Measurements from ENCODE around the gene HERPUD2.
"Not testable (repeated sequence)": the region's sequence is repeated elsewhere in the genome, so short reads cannot be mapped to it uniquely, and the experiment has no call there.

The HERPUD2 gene

GRCh38 chr7:35712563-35713226 lies 17.8 kb upstream of the HERPUD2 start:
- DNase-seq (ENCODE audit: low spot score): no peak

GRCh38 chr7:35707422-35707821 lies 12.5 kb upstream of the HERPUD2 start:
- peak; percentile 19 for DNase-seq (ENCODE audit: low spot score)

DNA sequence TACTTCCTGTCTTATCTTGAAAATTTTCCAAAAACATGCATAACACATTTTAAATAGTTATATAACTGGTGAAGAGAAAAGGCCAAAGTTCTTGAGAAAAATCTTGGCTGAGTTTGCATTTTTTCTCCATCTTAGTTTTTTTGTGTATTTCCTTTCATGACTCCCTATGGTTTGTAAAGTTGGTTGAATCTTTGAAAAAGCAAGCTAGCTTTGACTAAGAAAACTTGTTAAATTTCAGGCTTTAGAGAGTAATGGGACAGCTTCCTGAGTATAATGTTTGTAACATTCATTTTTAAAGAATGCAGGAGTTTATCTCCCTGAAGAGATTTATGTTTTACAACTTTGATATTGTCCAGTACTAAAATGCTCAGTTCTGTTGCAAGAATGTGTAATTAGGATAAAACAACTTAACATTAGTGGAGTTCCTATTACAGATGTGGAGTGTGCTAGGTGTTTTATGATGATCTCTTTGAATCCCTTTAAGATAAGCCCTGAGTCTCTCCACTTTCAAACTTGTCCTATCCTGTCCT lies 11.1 kb upstream of the HERPUD2 start:
- no peak for DNase-seq (ENCODE audit: low spot score)

DNA sequence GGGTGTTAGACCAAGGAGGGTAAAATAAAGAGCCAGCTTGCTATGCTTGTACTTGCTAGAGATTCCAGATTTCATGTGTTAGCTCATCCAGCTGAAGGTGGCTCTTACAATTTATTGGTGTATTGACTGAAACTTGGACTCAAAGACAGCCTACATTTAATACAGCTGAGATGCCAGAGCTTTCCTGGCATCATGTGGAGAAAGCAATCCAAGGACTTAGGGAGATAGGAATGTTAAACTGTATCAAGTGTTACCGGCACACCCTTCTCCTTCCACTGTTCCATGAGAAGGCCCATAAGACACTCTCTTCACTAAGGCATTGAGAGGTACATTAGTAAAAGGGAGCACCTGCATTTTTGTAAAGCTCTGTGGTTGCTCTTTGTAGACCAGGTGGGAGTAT lies 9.3 kb upstream of the HERPUD2 start:
- no peak for DNase-seq (ENCODE audit: low spot score)

DNA sequence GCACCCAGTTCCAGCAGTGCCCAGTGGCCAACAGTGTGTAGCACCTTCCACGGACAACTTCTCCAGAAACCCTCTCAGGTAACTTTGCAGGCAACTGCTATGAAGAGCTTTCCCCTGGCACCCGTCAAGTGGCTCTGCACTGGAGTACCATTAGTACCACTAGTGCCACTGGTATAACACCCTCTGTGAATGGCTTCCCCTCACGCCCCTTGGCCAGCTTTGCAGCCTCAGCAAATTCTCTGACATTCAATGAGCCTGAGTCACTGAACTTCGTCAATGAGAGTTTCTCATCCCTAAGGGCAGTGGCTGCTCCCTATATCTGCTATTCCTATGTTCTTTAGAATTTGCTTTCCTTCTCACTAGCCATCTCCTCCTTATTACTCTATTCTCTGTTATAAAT lies 7.6 kb upstream of the HERPUD2 start:
- DNase-seq (ENCODE audit: low spot score): no peak

GRCh38 chr7:35701287-35701900 lies 6.5 kb upstream of the HERPUD2 start:
- no peak for DNase-seq (ENCODE audit: low spot score)

- no peak for DNase-seq (ENCODE audit: low spot score)
Observed at GRCh38 chr7:35700865-35701264, 5.9 kb upstream of the HERPUD2 start.

DNA sequence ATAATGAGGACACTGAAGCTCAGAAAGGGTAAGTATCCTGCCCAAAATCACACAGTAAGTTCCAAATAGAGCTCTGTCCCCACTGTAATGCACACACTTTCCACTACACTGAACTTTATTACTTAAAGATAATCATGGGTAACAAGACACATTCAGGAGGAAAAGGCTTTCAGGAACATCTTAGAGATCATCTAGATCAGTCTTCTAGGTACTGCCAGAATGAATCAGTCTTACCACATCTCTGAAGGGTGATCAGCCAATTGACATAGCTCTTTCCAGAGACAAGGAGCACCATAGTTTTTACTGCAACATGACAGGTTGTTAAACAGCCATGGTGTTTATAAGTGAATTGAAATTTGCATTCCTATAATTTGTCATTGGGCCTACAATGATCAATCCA lies 5.4 kb upstream of the HERPUD2 start:
- DNase-seq (ENCODE audit: low spot score): no peak

DNA sequence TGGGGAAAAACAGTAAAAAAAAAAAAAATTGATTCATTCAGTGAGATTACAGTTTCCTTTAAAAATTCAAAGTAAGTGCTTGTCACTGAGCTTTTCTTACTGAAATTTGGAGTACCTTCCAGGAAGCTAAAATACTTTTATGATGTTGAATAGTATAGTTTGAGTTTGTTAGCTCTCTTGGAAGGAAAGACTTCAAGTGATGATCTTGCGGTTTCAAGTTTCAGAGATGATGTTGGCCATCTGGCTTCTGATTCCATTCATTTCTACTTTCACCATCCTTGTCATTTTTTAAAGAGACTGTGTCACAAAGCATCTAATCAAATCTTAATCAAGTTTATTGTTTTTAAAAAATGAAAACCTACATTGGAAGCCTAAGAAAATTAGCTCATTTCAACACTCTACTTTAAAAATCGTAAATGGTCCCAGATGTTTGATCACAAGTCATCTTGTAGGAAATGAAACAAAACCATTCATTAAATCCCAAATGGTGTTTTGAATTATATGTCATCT lies 4.9 kb upstream of the HERPUD2 start:
- no peak for DNase-seq (ENCODE audit: low spot score)

GRCh38 chr7:35698382-35698781 lies 3.4 kb upstream of the HERPUD2 start:
- not testable (repeated sequence) for DNase-seq (ENCODE audit: low spot score)

DNA sequence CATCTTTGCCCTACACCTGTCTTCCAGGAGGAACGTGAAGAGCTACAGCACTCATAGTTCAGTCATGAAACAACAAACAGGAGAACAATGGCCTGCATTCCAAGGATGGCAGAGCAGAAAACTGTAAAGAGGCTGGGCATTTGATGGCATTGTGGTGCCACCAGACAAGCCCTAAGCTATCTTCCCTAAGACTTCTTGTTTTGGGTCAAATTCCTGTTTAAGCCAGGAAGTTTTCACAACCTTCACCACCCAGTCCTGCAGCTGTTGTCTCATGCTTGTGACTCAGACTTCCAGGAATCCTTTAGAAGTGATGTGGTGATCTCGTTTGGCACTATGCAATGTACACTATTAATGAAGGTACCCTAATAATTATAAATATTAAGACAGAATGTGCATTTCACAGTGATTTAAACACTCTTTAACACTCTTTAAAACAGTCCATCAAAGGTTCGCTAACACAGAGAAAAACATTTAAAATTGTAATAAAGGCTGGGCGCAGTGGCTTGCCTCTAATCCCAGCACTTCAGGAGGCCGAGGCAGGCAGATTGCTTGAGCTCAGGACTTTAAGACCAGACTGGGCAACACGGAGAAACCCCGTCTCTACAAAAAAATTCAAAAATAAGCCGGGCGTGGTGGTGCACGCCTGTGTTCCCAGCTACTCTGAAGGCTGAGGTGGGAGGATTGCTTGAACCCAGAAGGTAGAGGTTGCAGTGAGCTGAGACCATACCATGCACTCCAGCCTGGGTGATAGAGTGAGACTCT lies 2.7 kb upstream of the HERPUD2 start:
- peak; percentile 52 for DNase-seq (ENCODE audit: low spot score)

DNA sequence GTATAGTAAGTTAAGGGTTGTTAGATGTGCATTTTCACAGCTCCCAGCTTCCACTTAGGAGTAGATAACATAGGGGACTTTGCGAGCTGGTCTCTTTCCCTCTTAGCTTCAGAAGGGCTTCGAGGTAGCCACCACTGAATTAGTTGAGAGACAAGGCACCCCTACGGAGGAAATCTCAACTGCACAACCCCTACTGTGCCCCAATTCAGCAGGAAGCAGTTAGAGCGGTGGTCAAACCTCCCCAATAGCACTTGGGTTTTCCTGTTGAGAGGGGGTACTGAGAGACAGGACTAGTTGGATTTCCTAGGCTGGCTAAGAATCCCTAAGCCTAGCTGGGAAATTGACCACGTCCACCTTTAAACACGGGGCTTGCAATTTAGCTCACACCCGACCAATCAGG lies 1.1 kb upstream of the HERPUD2 start:
- DNase-seq (ENCODE audit: low spot score): no peak

DNA sequence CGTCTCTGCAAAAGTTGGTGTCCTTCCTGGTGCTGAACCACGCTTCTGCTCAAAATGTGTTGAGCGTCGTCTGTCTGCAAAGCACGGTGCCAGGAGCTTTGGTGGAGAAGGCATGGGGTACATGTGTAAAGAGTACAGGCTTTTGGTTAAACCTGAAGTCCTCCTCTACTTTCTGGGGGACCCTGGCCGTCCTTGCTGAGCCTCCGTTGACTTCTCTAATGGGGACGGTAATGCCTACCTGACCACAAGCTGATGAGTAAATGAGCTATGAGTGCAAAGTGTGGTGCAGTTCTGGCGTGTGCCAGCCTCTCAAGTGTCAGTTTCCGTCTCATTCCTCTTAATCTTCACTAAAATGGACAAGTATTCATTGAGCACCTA lies 527 bp upstream of the HERPUD2 start:
- no peak for DNase-seq (ENCODE audit: low spot score)

- DNase-seq (ENCODE audit: low spot score): peak; percentile 24
Observed at GRCh38 chr7:35694161-35694783, 663 bp downstream of the HERPUD2 start.

GRCh38 chr7:35691827-35692307 lies 3.1 kb downstream of the HERPUD2 start:
- DNase-seq (ENCODE audit: low spot score): no peak

DNA sequence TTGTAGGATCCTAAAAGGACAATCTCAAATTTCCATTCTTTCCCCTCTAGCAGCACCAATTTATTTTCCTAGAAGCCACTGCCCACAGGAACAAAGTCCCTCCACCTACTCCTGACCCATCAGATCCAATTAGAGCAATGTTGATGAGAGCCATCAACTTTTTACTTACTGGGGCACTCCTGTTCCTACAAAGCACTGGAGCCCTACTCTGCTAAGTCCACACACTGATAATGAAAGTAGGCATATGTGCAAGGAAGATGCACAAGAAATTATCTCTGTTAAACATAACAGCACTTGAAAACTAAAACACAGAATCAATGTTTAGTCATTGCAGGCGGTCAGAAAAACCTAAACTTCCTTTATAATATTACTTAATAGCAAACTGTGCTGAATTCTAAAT lies 3.6 kb downstream of the HERPUD2 start:
- no peak for DNase-seq (ENCODE audit: low spot score)

GRCh38 chr7:35690614-35691013 lies 4.3 kb downstream of the HERPUD2 start:
- not testable (repeated sequence) for DNase-seq (ENCODE audit: low spot score)

- DNase-seq (ENCODE audit: low spot score): no peak
Observed at GRCh38 chr7:35685781-35686180, 9.2 kb downstream of the HERPUD2 start.

DNA sequence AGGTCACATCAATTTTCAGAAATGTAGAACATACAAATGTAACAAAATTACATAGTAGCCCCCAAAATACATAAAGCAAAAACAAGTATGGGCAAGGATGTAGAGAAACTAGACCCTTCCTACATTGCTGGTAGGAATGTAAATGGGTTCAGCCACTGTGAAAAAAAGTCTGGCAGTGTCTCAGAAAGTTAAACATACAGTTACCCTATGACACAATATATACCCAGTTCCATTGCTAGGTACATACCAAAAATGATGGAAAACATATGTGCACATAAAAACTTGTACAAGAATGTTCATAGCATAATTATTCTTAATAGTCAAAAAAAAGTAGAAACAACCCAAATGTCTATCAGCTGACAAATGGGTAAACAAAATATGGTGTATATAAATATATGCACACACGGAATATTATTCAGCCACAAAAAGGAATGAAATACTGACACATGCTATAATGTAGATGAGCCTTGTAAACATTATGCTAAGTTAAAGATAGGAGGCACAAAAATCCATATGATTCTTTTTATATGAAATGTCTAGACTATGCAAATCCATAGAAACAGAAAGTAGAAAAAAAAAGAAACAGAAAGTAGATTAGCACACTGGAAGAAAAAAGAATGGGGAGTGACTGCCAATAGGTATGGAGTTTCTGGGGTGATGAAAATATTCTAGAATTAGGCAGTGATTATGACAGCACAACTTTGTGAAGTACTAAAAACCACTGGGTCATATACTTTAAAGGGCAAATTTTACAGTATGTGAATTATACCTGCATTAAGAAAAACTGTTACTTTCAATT lies 13.5 kb downstream of the HERPUD2 start:
- DNase-seq (ENCODE audit: low spot score): no peak

DNA sequence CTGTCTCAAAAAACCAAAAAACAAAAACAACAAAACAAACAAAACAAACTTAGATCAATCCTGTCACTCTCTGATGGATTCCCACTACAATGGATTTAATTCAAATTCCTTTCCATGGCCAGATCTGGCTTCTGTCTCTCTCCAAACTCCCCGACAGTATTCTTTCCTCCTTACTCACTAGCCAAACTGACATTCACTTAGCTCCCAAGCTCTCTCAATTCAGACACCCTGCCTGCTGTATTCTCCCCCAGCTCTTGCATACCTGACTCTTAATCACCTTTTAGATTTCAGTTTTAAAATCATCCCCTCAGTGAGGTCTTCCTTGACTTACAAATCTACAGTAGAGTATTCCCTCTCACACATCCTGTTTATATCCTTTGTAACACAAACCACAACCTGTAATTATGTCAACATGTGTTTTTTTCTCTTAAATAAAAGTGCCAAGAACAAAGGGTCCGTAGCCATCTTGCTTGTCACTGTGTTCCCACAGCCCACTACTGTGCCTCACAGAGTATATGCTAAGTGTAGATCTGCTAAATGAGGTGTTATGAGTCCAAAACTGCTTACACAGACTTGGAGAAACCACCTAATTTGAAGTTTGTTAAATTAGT lies 14.4 kb downstream of the HERPUD2 start:
- DNase-seq (ENCODE audit: low spot score): peak; percentile 5

All from AG08395 (cell line).